K562 (cell line): ENCODE measurements around the gene DLGAP1. TPM values are rescaled to one million over a fixed set of nuclear protein-coding genes. Genes with fewer than 3 reads are reported as not detected.

Experiments used
- BCL6 ChIP-seq: fragments of 250-450 bp; sonication (Bioruptor Pico); IDR thresholded peaks from 2 replicates; pipeline ENCODE4 v1.4.0; 2020
- CBFA2T3 ChIP-seq: fragments of 450-650 bp; IDR thresholded peaks from 2 replicates; pipeline ENCODE4 v1.6.1; 2017
- CCNT2 ChIP-seq: IDR thresholded peaks from 2 replicates; pipeline ENCODE4 v1.6.1; 2011; ENCODE audit warnings: borderline replicate concordance, low read depth, mild to moderate bottlenecking, moderate library complexity, mixed read lengths, low read length; ENCODE audit not compliant: insufficient read length; ENCODE audit errors: extremely low read depth
- COPS2 ChIP-seq: fragments of 450-650 bp; conservative IDR thresholded peaks from 2 replicates; pipeline ENCODE4 v1.6.1; 2016; ENCODE audit warnings: mild to moderate bottlenecking, moderate library complexity
- FUS ChIP-seq: fragments of 200-400 bp; formaldehyde crosslinking; optimal IDR thresholded peaks from 2 replicates; pipeline ENCODE3; 2017; ENCODE audit warnings: low read depth, low read length
- GTF2A2 ChIP-seq: IDR thresholded peaks from 2 replicates; pipeline ENCODE4 v1.6.1; 2016; ENCODE audit warnings: mild to moderate bottlenecking, missing genetic modification characterization, missing compliant biosample characterization
- GTF2B ChIP-seq: IDR thresholded peaks from 2 replicates; pipeline ENCODE4 v1.6.1; 2011; ENCODE audit not compliant: insufficient read length; ENCODE audit errors: extremely low read depth
- MBD1 ChIP-seq: fragments of 250-450 bp; sonication (Bioruptor Pico); IDR thresholded peaks from 2 replicates; pipeline ENCODE4 v1.8.0; 2022; ENCODE audit warnings: inconsistent platforms
- MEF2D ChIP-seq: conservative IDR thresholded peaks from 2 replicates; pipeline ENCODE4 v1.6.1; 2016; ENCODE audit warnings: low read depth, missing genetic modification characterization, missing compliant biosample characterization
- MIER1 ChIP-seq: fragments of 450-650 bp; IDR thresholded peaks from 2 replicates; pipeline ENCODE4 v1.6.1; 2016; ENCODE audit warnings: antibody characterized with exemption, mild to moderate bottlenecking, low read depth
- NELFE ChIP-seq: IDR thresholded peaks from 2 replicates; pipeline ENCODE4 v1.6.1; 2011; ENCODE audit warnings: mild to moderate bottlenecking; ENCODE audit not compliant: insufficient read depth, insufficient read length
- PRMT5 ChIP-seq: sonication (generic); formaldehyde crosslinking; IDR thresholded peaks from 2 replicates; pipeline ENCODE4 v1.5.0; 2020; ENCODE audit warnings: missing genetic modification reagents
- PYGO2 ChIP-seq: fragments of 450-650 bp; IDR thresholded peaks from 2 replicates; pipeline ENCODE4 v1.6.1; 2016; ENCODE audit warnings: mild to moderate bottlenecking, missing genetic modification characterization, moderate library complexity, missing compliant biosample characterization
- RBM17 ChIP-seq: fragments of 200-400 bp; formaldehyde crosslinking; IDR thresholded peaks from 2 replicates; pipeline ENCODE4 v1.6.1; 2017; ENCODE audit warnings: low read depth, mild to moderate bottlenecking, low read length, borderline replicate concordance
- SREBF1 ChIP-seq: fragments of 150-350 bp; IDR thresholded peaks from 2 replicates; pipeline ENCODE4 v1.6.1; 2014; ENCODE audit warnings: antibody characterized with exemption, low read depth, low read length, borderline replicate concordance
- TCF7L2 ChIP-seq: fragments of 150-350 bp; IDR thresholded peaks from 2 replicates; pipeline ENCODE4 v1.6.1; 2016; ENCODE audit warnings: low read depth, mild to moderate bottlenecking, low read length, moderate library complexity
- TGIF2 ChIP-seq: sonication (generic); formaldehyde crosslinking; IDR thresholded peaks from 2 replicates; pipeline ENCODE4 v1.8.1; 2022; ENCODE audit warnings: mild to moderate bottlenecking, missing genetic modification reagents, moderate library complexity
- THRB ChIP-seq: fragments of 450-650 bp; formaldehyde crosslinking; conservative IDR thresholded peaks from 2 replicates; pipeline ENCODE4 v1.4.0; 2022; ENCODE audit warnings: mild to moderate bottlenecking, missing genetic modification characterization
- ZFP1 ChIP-seq: fragments of 450-650 bp; formaldehyde crosslinking; IDR thresholded peaks from 2 replicates; pipeline ENCODE4 v1.4.0; 2020; ENCODE audit warnings: mild to moderate bottlenecking, mixed read lengths
- polyA plus RNA-seq, 8 experiments: library from polyadenylated mRNA; depleted of rRNA in 4 of 8; stranded (reverse) in 5 of 8; unstranded in 3 of 8; fragments of >200 nt; fragmentation: Nextera tagmentation in 2 of 8; fragmentation: Illumina TruSeq in 1 of 8; extraction: Ambion mirVana in 2 of 8; extraction: Trizol in 1 of 8; gene quantifications; 2 replicates each; pipeline versions ENCODE4 v1.2.1 to v1.2.3, GENCODE V29; 2011 to 2014; ENCODE audit warnings: inconsistent platforms in 1 of 8, missing spikeins in 1 of 8
- total RNA-seq, 7 experiments: library from RNA; depleted of rRNA in 6 of 7; stranded (reverse); fragments of >200 nt in 6 of 7; fragmentation: Illumina TruSeq in 2 of 7; extraction: Trizol in 2 of 7; gene quantifications; 2 replicates each; pipeline versions ENCODE4 v1.2.1 to v1.2.3, GENCODE V29; 2011 to 2021; ENCODE audit warnings: low replicate concordance in 1 of 7
- TF ChIP-seq, protein P1 (sequence below): fragments of 250-450 bp; sonication (Bioruptor Pico); IDR thresholded peaks from 2 replicates; pipeline ENCODE4 v1.6.1; 2021; ENCODE audit warnings: mild to moderate bottlenecking
- TF ChIP-seq, protein P2 (sequence below): fragments of 250-450 bp; sonication (Bioruptor Pico); IDR thresholded peaks from 2 replicates; pipeline ENCODE4 v1.8.0; 2021; ENCODE audit warnings: mild to moderate bottlenecking, moderate library complexity
- TF ChIP-seq, protein P3 (sequence below): fragments of 250-450 bp; sonication (Bioruptor Pico); IDR thresholded peaks from 2 replicates; pipeline ENCODE4 v1.5.0; 2022; ENCODE audit warnings: mild to moderate bottlenecking

DLGAP1 gene
- total and polyA plus RNA-seq, 9 of the 15 experiments (the other 6 are each of a cell fraction or from before 2014, with no cell fraction given), result 0.04 to 0.22 (median 0.08) TPM

DNA sequence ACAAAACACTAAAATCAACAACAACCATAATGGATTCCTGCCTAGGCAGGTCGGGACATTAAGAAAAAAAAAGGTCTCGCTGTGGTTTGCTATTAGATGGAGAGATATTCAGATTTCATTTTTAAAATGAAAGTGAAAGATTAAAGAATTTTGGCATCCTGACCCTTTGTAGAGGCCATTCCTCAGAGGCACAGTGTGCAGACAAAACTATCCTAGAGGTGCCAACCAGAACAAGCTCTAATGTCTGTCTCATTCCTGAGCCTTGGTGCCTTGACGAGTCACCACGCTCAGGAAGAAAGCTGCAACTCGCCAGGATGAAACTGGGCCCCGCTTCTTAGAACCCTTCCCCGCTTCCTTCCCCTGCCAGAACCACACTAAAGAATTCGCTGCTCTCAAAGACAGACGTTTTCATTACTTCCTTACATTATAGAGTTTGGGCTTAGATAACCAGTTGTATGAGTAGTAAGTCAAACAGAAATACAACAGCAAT lies 849.1 kb downstream of the DLGAP1 start (continued):
- TF ChIP-seq MBD1 (CRISPR knock-in tag) (no peak), BCL6 (CRISPR knock-in tag) (no peak), TGIF2 (CRISPR knock-in tag) (no peak), THRB (peak; percentile 75; the same call in 1 of the 2 replicates), MEF2D (tag) (no peak), RBM17 (no peak), GTF2B (no peak), PYGO2 (tag) (no peak), PRMT5 (no peak), GTF2A2 (tag) (0 out of 2 replicates have a peak, but pooled peaks have one; percentile 16), ZFP1 (no peak), MIER1 (no peak), FUS (no peak), NELFE (no peak), TCF7L2 (no peak), CBFA2T3 (no peak), SREBF1 (no peak), COPS2 (no peak), CCNT2 (no peak)
- TF ChIP-seq, protein P1, sequence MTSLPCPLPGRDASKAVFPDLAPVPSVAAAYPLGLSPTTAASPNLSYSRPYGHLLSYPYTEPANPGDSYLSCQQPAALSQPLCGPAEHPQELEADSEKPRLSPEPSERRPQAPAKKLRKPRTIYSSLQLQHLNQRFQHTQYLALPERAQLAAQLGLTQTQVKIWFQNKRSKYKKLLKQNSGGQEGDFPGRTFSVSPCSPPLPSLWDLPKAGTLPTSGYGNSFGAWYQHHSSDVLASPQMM (CRISPR knock-in tag), result no peak
- TF ChIP-seq, protein P2, sequence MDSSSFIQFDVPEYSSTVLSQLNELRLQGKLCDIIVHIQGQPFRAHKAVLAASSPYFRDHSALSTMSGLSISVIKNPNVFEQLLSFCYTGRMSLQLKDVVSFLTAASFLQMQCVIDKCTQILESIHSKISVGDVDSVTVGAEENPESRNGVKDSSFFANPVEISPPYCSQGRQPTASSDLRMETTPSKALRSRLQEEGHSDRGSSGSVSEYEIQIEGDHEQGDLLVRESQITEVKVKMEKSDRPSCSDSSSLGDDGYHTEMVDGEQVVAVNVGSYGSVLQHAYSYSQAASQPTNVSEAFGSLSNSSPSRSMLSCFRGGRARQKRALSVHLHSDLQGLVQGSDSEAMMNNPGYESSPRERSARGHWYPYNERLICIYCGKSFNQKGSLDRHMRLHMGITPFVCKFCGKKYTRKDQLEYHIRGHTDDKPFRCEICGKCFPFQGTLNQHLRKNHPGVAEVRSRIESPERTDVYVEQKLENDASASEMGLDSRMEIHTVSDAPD (CRISPR knock-in tag), result no peak
- TF ChIP-seq, protein P3, sequence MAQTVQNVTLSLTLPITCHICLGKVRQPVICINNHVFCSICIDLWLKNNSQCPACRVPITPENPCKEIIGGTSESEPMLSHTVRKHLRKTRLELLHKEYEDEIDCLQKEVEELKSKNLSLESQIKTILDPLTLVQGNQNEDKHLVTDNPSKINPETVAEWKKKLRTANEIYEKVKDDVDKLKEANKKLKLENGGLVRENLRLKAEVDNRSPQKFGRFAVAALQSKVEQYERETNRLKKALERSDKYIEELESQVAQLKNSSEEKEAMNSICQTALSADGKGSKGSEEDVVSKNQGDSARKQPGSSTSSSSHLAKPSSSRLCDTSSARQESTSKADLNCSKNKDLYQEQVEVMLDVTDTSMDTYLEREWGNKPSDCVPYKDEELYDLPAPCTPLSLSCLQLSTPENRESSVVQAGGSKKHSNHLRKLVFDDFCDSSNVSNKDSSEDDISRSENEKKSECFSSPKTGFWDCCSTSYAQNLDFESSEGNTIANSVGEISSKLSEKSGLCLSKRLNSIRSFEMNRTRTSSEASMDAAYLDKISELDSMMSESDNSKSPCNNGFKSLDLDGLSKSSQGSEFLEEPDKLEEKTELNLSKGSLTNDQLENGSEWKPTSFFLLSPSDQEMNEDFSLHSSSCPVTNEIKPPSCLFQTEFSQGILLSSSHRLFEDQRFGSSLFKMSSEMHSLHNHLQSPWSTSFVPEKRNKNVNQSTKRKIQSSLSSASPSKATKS (CRISPR knock-in tag), result 0 out of 2 replicates have a peak, but pooled peaks have one; percentile 9
